GM18505 (cell line): ENCODE results near the gene SCN4A.
"Not testable (repeated sequence)": the region's sequence is repeated elsewhere in the genome, so short reads cannot be mapped to it uniquely, and the experiment has no call there.

Experiments
- ATAC-seq: cut with Tn5 transposase; IDR thresholded peaks from one replicate; pipeline ENCODE4 v1.9.1; 2021; ENCODE audit not compliant: unreplicated experiment
- POLR2A ChIP-seq: IDR thresholded peaks from 4 replicates; pipeline ENCODE4 v1.6.1; 2011; ENCODE audit warnings: borderline replicate concordance; ENCODE audit not compliant: insufficient read depth, insufficient read length; ENCODE audit errors: extremely low read depth

Gene SCN4A

GRCh38 chr17:63985387-63986140, 12.8 kb upstream of the SCN4A start:
- no peak for TF ChIP-seq POLR2A
- no peak for ATAC-seq

DNA sequence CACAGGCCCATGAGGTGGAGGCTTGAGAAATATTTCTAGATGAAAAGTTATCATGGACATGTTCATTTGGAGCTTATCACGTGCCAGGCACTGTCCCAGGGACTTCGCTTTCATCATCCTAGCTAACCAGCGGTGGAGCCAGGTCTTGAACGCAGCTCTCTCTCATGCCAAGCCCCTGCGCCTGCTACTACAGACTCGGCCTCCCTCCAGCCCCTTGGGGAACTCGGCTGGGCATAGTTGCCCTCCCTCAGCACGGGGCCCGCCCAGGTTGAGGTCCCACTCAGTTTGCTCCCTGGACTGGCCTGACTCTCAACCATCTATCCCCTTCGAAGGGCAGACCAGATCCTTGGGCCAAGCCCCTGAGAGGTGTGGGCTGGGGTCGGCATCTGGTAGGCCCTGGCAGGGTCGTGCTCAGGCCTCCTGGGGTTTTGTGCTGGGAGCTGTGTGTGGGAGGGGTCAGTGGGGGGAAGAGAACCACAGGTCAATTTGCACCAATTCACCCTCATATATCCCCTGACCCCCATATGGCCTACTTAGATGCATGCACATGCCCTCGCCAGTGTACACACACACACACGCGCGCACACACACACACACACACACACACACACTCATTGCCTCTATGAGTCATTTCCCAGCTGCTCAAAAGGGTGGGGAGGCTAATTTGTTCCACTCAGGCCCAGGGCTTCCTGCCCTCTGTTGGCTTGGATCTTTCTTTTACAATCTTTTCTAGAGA, 12.1 kb upstream of the SCN4A start:
- no peak for ATAC-seq
- TF ChIP-seq POLR2A: no peak

GRCh38 chr17:63984236-63984635, 11.5 kb upstream of the SCN4A start:
- TF ChIP-seq POLR2A: no peak
- ATAC-seq: no peak

- no peak for ATAC-seq
- no peak for TF ChIP-seq POLR2A
These were observed 10.6 kb upstream of the SCN4A start for GRCh38 chr17:63983320-63983719.

- ATAC-seq: not testable (repeated sequence)
These were observed 9.9 kb upstream of the SCN4A start for GRCh38 chr17:63982641-63983040.

GRCh38 chr17:63978272-63979200, 5.8 kb upstream of the SCN4A start:
- ATAC-seq: no peak
- no peak for TF ChIP-seq POLR2A

DNA sequence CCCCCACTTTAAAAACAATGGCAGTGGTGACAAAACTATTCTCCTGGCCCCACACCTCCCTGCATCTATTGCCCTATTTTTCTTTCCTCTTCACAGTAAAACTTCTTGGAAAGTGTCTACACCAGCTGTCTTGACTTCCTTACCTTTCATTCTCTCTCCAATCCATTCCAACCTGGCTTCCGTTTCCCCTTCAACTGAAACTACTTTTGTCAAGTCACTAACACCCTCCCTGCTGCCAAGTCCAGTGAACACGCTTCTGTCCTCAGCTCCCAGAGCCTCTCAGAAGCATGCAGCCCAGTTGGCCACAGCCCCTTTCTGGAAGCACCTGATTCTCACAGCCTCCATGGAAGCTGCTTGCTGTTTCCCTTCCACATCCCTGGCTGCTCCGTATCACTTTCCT, 4.0 kb upstream of the SCN4A start:
- no peak for TF ChIP-seq POLR2A
- ATAC-seq: no peak

- ATAC-seq: no peak
- no peak for TF ChIP-seq POLR2A
These were observed 2.9 kb upstream of the SCN4A start for GRCh38 chr17:63975541-63976092.

DNA sequence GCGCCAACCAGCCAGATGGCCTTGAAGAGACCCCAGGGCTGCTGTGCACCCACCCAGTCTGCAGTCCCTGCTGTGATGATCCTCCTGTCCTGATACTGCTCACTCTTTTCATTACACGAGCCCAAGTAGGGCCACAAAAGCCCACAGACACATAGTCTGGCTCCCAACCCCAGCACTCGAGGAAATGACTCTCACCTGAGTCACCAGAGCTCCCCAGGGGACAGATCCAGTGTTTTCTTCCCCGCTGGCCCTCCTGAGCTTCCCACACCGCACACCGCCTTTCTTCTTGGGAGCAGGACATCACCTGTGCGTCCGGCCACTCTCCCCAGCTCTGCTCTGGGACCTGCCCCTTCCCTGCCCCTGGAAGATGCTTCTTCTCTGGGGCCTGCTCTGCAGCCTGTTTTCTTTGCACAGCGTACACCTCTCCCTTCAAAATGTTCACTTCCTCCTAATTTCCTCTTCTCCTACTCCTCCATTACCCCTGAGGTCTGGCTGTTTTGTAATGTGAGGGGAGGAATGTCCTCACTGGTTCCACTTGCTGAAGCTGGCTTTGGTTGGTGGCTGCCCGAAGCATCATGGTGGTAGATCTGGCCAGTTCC, 2.0 kb upstream of the SCN4A start:
- TF ChIP-seq POLR2A: no peak
- no peak for ATAC-seq

DNA sequence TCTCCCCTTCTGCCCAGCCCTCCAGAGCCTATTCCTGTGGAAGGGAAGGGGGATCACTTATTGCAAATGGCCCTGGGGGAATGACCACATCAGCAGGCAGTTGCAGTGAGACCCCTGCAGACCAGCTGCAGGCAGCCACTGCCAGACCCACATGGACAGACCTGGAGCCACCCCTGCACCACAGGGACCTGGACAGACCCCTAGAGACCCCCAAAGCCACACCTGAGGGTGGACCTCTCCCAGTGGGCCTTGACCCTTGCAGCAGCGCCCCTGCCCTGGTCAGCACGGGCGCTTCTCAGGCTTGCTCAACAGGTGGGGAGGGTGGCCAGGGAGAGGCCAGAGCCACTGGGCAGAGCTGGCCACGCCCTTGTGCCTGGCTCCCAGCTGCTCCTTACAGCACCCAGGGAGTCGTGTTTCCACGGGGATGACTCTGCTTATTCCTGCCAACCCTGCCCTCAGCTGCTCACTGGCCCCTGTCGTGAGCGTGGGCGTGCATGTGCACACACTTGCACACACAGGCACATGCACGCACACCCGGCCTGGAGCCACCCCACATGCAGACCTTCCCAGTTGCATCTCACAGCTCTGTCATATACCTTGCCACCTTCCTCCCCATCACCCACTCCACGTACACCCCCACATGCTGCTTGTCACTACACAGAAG, 1.3 kb upstream of the SCN4A start:
- no peak for ATAC-seq
- no peak for TF ChIP-seq POLR2A

DNA sequence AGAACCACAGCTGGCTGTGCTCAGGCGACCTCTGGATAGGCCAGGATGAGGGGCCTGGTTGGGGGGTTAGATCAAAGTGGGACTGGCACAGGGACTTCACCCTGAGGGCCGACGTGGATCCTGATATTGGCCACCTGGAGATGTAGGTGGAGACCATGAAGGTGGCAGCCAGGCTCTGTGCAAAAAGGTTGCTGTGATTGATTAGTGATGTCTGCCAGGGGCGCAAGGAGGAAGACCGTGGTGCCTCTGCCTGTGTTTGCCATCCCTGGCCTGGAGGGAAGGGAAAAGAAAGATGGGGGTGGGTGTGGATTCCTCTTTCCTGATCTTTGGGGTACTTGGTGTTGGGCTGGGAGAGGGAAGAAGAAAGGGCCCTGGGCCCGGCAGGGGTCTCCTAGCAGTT, 529 bp upstream of the SCN4A start:
- no peak for ATAC-seq
- no peak for TF ChIP-seq POLR2A

- no peak for ATAC-seq
- no peak for TF ChIP-seq POLR2A
These were observed 3.4 kb downstream of the SCN4A start for GRCh38 chr17:63969278-63969677.
